Right hindlimb (tissue), 1 donor: ENCODE data around the gene RALGAPB.
A peak's percentile ranks its signal among the peaks of the same experiment; 100 is the strongest.

Experiments
- DNase-seq: peaks from one replicate; pipeline ENCODE4 v3.0.0-alpha.2; 2018

The RALGAPB gene

DNA sequence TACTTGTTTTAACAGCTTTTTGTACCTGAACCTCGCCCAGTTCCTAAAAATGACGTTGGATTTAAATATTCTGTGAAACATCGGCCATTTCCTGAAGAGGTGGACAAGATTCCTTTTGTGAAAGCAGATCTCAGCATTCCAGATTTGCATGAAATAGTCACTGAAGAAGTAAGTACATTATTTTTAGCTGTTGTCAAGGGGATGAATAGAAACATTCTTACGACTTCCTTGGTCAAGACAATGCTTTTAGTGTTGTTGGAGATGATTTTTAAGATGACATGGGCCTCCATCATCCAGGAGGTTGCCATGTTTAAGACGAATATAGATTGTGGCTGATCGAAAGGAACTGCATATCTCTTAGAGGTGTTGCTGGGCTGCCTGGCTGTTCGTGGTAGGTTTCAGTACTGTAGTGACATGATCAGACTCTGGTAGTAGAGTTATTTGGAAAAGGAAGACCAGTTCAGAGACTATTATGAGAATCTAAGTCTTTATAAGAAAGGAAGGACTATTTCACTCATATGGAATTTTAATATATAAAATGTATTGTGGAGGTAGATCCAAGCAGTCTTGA, 78.5 kb downstream of the RALGAPB start:
- no peak for DNase-seq

GRCh38 chr20:38554986-38555385, 82.3 kb downstream of the RALGAPB start:
- no peak for DNase-seq

- no peak for DNase-seq
These were observed 82.8 kb downstream of the RALGAPB start for GRCh38 chr20:38555395-38555794.

DNA sequence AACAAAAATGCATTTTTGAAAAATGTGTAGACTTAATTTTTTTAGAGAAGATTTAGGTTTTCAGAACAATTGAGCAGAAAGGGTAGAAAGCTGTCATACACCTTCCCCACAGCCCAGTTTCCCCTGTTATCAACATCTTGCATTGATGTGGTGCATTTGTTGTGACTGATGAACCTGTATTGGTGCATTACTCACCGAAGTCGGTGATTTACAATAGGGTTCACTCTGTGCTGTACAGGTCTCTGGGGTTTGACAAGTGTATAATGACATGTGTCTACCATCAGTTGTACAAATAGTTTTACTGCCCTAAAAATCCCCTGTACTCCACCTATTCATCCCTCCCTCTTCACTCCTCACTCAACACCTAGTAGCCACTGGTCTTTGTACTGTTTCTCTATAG, 84.5 kb downstream of the RALGAPB start:
- DNase-seq = no peak

- DNase-seq = no peak
These were observed 86.1 kb downstream of the RALGAPB start for GRCh38 chr20:38558596-38559360.

GRCh38 chr20:38559764-38560163, 87.1 kb downstream of the RALGAPB start:
- DNase-seq = no peak

DNA sequence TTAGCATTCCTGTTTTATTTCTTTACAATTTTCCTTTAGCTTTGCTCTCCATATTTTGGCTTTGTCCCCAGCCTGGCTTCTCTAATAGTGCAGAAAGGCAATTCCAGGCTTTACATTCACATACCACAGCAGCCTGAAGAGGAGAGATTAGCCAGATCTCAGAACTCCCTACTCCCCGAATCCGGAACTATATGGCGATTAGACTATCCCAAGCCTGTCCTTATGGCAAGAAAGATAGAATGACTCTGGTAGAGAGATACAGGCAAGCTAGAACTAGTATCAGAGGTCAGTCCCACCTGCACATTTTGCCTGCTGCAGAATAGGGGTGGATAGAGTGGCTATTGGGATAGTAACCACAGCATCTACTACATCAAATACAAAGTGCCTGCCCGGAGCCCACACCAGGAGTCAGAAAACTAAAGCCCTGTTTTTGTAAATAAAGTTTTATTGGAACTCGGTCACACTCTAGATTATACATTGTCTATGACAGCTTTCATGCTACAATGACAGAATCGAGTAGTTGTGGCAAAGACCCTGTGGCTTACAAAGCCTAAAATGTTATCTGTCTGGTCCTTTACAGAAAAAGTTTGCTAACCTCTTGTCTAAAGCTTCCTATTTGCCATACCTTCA, 91.3 kb downstream of the RALGAPB start:
- DNase-seq = no peak

DNA sequence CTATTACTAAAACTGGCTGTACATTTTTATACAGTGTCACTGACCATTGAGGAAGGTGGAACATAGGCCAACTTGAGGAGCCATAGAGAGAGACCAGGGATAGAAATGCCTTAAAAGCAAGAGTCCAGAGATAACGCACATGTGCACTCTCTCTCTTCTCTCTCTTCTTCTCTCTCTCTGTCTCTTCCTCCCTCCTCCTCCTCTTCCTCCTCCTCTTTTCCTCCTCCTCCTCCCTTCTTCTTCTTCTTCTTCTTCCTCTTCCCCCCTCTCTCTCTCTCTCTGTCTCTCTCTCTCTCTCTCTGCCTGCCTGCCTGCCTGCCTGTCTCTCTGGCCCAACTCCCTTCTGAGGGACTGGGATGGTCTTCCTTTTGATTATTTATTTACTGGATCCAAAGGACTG, 92.0 kb downstream of the RALGAPB start:
- DNase-seq = no peak

GRCh38 chr20:38566036-38566598, 93.5 kb downstream of the RALGAPB start:
- DNase-seq = no peak

GRCh38 chr20:38569747-38570525, 97.3 kb downstream of the RALGAPB start:
- DNase-seq = no peak

DNA sequence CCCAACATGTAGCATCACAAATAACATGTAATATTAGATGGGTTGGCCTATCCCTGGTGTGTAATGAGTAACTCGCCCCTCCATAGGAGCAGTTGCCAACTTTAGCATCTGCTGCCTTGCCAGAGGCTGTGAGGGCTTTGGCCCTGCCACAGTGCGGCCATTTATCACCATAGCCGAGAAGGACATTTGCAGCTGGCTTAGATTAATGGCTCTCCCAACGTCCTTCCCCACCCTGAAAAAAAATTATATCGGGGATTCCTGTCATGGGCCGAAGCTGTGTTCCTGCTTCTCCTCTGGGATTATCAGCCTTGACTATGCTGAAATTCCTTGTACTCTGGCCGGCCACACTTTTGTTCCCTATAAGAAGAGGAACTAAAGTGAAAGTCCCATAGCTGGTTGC, 100.8 kb downstream of the RALGAPB start:
- peak; percentile 68 for DNase-seq

DNA sequence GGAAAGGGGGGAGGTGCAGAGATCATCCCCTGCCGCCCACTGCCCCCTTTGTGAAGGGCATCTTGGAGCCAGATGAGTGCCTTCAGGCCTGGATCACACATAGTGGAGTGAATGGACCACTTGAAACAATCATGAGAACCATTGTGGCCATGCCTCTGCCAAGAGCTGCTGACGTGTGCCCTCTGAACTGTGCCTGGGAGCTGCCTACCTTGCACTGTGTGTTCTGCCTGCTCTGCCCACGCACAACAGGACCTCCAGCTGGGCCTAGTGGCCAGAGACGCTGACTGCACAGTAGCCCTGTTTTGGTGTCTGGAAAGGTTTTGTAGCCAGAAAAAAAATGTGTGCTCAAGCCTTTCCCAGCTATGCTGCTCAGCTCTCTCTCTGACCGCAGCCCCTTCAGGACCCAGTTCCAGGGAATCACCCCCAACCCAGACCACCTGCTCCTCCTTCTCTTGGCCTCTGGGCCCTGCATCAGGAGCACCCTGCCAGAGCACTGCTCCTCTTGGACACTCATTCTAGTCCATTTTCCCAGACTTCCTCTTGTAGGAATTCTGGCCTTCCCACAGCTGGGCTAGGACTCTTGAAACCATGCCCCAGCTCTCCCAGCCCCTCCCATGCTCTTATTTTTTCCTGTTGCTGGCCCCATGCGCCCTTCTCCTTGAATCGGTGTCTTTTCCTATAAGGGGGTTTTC, 106.7 kb downstream of the RALGAPB start:
- peak; percentile 68 for DNase-seq

- DNase-seq = no peak
These were observed 107.3 kb downstream of the RALGAPB start for GRCh38 chr20:38579921-38580320.

GRCh38 chr20:38581013-38581412, 108.4 kb downstream of the RALGAPB start, which contains the start of gene ADIG:
TSS of gene ADIG (plus strand) at chr20:38581197. CDS start at chr20:38581251, 54 bp downstream.
- no peak for DNase-seq

- DNase-seq = no peak
These were observed 109.3 kb downstream of the RALGAPB start for GRCh38 chr20:38581830-38582358.

- DNase-seq = no peak
These were observed 110.7 kb downstream of the RALGAPB start for GRCh38 chr20:38583306-38583705.

DNA sequence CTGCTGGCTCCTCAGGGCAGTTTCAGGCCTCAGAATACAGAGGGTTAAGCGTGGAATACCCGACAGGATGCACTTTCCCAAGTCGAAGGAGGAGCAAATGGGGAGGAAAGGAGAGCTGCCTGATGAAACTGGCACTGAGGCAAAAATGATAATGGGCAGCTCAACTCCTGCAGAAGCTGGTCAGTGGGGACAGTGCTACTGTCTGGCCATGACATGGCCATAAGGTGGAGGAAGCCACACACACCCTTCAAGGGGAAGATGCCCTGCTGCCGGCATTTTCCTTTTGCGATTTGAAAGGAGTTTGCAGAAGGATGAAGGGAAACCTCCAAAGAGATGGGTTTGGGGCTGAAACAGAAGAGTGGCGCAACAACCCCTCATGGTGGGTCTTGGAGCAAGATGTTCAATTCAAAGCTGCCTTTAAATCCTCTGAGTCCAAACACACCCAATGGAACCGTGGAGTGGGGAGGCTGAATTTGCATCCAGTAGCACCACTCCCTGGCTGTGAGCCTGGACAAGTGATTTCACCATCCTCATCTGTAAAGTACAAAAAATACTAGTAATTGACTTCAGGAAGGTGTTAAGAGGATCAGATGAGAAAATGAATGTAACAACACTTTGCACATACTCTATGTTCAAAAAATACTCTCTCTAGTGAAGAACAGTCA, 111.6 kb downstream of the RALGAPB start:
- DNase-seq = no peak

DNA sequence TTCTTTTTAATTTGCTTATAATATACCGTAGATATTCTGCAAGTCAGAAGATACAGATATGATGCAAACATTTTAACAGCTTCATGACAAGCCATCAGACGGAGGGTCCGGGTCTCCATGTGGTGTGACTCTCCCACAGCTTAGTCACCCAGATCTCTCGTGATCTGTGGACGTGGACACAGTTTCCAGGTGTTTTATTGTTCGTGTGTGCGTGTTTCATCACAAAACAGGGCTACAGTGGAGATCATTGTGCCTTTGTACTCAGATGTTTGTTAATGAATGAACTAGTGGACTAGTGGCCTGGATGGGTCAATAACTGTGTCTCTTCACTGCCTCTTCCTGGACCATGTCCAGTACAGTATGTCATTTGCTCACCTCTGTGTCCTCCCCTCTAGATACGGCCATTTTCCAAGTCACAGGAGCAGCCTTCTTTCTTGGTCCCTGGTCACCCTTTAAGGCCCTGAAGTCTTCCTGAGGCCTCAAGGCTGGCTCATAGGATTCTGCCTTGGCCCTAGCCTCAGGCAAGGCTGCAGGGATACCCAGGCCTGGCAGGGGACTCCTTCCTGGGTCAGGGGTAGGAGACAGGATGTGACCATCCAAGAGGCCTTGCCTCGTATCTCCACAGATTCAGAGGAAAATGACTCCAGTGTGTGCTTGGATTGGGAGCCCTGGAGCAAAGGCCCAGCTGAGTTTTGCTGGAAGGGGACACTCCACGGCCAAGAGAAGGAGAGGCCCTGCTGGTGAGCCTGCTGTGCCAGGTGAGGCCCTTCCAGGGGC, 112.9 kb downstream of the RALGAPB start:
- no peak for DNase-seq

DNA sequence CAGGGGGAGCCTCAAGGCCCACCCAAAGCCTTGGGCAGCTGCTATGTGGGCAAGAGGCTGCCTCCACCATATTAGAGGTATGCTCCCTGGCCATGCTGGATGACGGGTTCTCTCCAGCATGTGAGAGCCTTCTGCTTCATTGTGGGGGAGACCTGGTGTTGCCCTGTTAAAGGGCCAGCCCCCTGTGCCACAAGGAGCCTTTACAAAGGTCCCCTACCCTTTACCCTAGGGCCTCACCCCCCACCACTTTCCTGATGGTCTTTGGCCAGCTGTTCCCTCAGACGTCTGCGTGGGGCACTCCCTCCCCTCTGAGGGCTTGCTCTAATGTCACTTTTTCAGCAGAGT, 113.5 kb downstream of the RALGAPB start:
- DNase-seq = no peak

- no peak for DNase-seq
These were observed 115.7 kb downstream of the RALGAPB start for GRCh38 chr20:38588303-38588702.

- no peak for DNase-seq
These were observed 116.7 kb downstream of the RALGAPB start for GRCh38 chr20:38589351-38589750.
